Glutamatergic neuron (in vitro differentiated cells): ENCODE results near the gene SGCE. TPM values are rescaled to one million over a fixed set of nuclear protein-coding genes. Genes with fewer than 3 reads are reported as not detected.
A peak's percentile ranks its signal among the peaks of the same experiment; 100 is the strongest.

Experiments used
- DNase-seq: peaks from one replicate; pipeline ENCODE4 v3.0.0; 2022
- H3K27ac Mint-ChIP-seq: one replicate; pipeline ENCODE4 v1.8.0; 2020; ENCODE audit warnings: mild to moderate bottlenecking, mixed read lengths, inconsistent platforms; ENCODE audit not compliant: unreplicated experiment
- H3K27me3 Mint-ChIP-seq: one replicate; pipeline ENCODE4 v1.8.0; 2020; ENCODE audit warnings: mild to moderate bottlenecking, moderate library complexity, mixed read lengths, inconsistent platforms; ENCODE audit not compliant: unreplicated experiment
- H3K36me3 Mint-ChIP-seq: one replicate; pipeline ENCODE4 v1.8.0; 2020; ENCODE audit warnings: mild to moderate bottlenecking, mixed read lengths, inconsistent platforms; ENCODE audit not compliant: unreplicated experiment
- H3K4me1 Mint-ChIP-seq: one replicate; pipeline ENCODE4 v1.8.0; 2020; ENCODE audit warnings: mild to moderate bottlenecking, low read depth, mixed read lengths, inconsistent platforms; ENCODE audit not compliant: unreplicated experiment
- H3K4me3 Mint-ChIP-seq: one replicate; pipeline ENCODE4 v1.8.0; 2020; ENCODE audit warnings: mild to moderate bottlenecking, mixed read lengths, inconsistent platforms; ENCODE audit not compliant: unreplicated experiment
- H3K9me3 Mint-ChIP-seq: one replicate; pipeline ENCODE4 v1.8.0; 2020; ENCODE audit warnings: mild to moderate bottlenecking, moderate library complexity, mixed read lengths, inconsistent platforms; ENCODE audit not compliant: unreplicated experiment
- total RNA-seq: library from RNA; stranded (reverse); fragmentation: NEBNext Ultra II Directional; extraction: Animal tissue kit (Norgen Biotek cat#: 25700); gene quantifications from one replicate; pipeline ENCODE4 v1.2.1, GENCODE V29; 2021; ENCODE audit not compliant: unreplicated experiment
- TF ChIP-seq, protein P1 (sequence below): fragments of 200-600 bp; sonication (generic); IDR thresholded peaks from one replicate; pipeline ENCODE4 v1.5.0; 2021; ENCODE audit not compliant: partially characterized antibody, unreplicated experiment

SGCE gene
- total RNA-seq, 1 donor from 2014 or later: 64.4 TPM

DNA sequence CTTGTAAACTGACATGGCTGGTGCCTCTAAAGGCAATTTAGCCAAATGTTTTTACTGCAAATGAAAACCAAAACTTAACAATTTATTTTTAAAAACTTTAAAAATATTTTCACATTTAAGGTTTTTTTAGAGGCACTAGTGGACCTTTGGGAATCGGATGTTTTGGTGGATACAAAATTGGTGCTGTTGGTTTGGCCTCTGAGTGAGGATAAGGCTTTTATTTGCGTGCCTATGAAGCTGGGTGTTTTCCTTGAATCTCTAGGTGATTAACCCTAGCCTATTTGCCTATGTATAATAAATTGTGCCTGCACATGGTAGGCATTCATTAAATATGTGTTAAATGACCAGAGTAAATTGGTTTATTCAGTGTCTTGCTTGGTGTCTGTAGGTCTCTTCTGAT is 2.9 kb upstream of the SGCE start:
- Mint-ChIP-seq H3K9me3 (peaks cover 17% of the 10 kb centered on the region), H3K36me3 (no peaks in the 10 kb centered on the region), H3K27me3 (peaks cover 17% of the 10 kb centered on the region), H3K27ac (no peak overlapping the region), H3K4me1 (peaks cover 5% of the 10 kb centered on the region), H3K4me3 (peak overlapping the region; percentile 50)
- TF ChIP-seq, protein P1, sequence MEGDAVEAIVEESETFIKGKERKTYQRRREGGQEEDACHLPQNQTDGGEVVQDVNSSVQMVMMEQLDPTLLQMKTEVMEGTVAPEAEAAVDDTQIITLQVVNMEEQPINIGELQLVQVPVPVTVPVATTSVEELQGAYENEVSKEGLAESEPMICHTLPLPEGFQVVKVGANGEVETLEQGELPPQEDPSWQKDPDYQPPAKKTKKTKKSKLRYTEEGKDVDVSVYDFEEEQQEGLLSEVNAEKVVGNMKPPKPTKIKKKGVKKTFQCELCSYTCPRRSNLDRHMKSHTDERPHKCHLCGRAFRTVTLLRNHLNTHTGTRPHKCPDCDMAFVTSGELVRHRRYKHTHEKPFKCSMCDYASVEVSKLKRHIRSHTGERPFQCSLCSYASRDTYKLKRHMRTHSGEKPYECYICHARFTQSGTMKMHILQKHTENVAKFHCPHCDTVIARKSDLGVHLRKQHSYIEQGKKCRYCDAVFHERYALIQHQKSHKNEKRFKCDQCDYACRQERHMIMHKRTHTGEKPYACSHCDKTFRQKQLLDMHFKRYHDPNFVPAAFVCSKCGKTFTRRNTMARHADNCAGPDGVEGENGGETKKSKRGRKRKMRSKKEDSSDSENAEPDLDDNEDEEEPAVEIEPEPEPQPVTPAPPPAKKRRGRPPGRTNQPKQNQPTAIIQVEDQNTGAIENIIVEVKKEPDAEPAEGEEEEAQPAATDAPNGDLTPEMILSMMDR: no peak
- DNase-seq: no peak

DNA sequence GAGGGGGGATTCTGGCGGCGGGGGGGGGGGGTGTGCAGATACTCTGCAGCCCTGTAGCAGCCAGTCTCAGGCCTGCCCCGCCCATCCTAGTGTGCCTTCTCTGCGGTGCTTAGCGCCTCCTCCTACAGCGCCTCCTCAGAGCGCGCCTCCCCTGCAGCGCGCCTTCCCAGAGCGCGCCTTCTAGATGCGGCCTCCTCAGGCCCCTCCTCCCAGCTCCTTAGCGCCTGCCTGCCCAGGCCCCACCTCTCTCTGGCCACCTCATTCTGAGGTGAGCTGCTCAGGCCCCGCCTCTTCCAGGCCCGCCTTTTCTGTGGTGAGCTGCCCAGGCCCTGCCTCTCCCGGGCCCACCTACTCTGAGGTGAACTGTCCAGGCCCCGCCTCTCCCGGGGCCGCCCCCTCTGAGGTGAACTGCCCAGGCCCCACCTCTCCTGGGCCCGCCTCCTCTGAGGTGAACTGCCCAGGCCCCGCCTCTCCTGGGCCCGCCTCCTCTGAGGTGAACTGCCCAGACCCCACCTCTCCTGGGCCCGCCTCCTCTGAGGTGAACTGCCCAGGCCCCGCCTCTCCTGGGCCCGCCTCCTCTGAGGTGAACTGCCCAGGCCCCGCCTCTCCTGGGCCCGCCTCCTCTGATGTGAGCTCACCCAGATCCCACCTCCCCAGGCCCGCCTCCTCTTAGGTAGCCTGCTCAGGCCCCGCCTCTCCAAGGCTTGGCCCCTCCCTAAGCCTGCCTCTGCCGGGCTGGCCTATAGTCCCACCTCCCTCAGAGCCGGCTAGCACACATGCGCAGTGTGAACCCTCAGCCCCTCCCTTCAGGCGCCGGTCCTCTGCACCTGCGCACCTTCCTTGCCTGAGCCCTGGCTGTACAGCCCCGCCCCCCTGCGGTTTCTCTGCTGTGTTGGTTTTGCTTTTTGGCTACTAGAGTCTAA is 2.1 kb upstream of the SGCE start:
- H3K4me3 Mint-ChIP-seq: peak overlapping the region; percentile 94
- TF ChIP-seq, protein P1: no peak
- peaks cover 13% of the 10 kb centered on the region for H3K9me3 Mint-ChIP-seq
- H3K4me1 Mint-ChIP-seq: peaks cover 4% of the 10 kb centered on the region
- peaks cover 13% of the 10 kb centered on the region for H3K27me3 Mint-ChIP-seq
- H3K36me3 Mint-ChIP-seq: no peaks in the 10 kb centered on the region
- DNase-seq: peak; percentile 93
- no peak overlapping the region for H3K27ac Mint-ChIP-seq

DNA sequence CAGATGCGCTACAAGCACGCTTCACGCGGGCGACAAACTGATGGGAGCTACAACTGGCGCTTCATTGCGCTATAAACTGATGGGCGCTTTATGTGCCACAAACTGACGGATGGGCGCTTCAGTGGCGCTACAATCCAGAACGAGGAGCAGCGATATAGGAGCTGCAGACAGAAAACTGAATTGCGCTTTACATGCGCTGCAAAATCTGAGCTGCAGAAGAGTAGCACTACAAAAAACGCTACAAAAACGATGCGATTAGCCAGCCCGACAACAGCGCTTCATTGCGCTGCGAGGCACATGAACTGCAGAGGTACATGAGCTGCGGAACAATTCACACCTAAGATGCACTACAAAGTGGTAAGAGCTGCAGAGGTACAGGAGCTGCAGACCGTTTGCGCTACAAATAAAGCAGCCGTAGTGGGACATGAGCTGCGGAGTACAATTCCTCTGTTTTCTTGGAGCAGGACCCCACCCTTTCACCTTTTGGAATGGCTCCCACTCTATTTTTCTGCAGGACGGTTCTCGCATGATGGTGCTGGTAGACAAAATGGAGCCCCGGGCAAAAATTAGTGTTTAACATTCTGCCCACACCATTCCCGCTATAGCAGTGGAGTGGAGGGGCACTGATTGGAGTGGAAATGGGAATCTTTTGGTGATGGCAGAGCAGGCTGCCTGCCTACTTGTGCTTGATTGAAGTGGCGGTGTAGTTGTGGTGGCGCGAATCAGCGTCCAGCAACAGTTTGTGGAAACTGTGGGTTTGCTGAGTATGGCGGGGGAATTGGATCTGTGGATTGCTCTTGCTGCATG is 1.2 kb upstream of the SGCE start:
- peak overlapping the region; percentile 94 for H3K4me3 Mint-ChIP-seq
- peaks cover 4% of the 10 kb centered on the region for H3K4me1 Mint-ChIP-seq
- TF ChIP-seq, protein P1: no peak
- peaks cover 13% of the 10 kb centered on the region for H3K27me3 Mint-ChIP-seq
- peak; percentile 35 for DNase-seq
- H3K27ac Mint-ChIP-seq: peak overlapping the region; percentile 89
- H3K36me3 Mint-ChIP-seq: no peaks in the 10 kb centered on the region
- H3K9me3 Mint-ChIP-seq: peaks cover 13% of the 10 kb centered on the region

DNA sequence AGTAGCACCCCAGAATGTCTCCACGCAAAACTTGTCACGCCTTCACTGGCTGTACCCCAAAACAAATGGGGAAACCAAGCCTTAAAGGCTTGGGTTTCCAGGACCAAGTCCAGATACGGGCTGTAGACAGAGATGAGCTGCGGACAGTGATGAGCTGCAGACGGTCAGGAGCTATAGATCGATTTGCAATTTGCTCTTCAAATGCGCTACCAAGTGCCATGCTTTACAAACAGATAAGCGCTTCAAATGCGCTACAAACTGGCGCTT is 658 bp upstream of the SGCE start:
- DNase-seq: no peak
- Mint-ChIP-seq H3K27me3 (peaks cover 13% of the 10 kb centered on the region), H3K9me3 (peaks cover 13% of the 10 kb centered on the region), H3K4me1 (peaks cover 8% of the 10 kb centered on the region), H3K27ac (peak overlapping the region; percentile 89), H3K4me3 (peak overlapping the region; percentile 94), H3K36me3 (no peaks in the 10 kb centered on the region)
- TF ChIP-seq, protein P1: no peak
